Testis (tissue), 5 donors: ENCODE results near the gene NAP1L1. TPM values are rescaled to one million over a fixed set of nuclear protein-coding genes. Genes with fewer than 3 reads are reported as not detected.

ENCODE experiments used
- DNase-seq: peaks from one replicate; pipeline ENCODE4 v3.0.0-alpha.2; 2019
- H3K27ac ChIP-seq, 2 donors: fragments of 200-600 bp; sonication (generic); one replicate each; pipeline ENCODE4 v1.5.1; 2019
- H3K27me3 ChIP-seq: fragments of 200-600 bp; sonication (generic); one replicate; pipeline ENCODE4 v1.5.1; 2019
- H3K36me3 ChIP-seq: fragments of 200-600 bp; sonication (generic); one replicate; pipeline ENCODE4 v1.5.1; 2017; ENCODE audit warnings: low read depth; ENCODE audit errors: missing control alignments
- H3K4me1 ChIP-seq: fragments of 200-600 bp; sonication (generic); one replicate; pipeline ENCODE4 v1.5.1; 2019
- H3K4me3 ChIP-seq, 2 donors: fragments of 200-600 bp; sonication (generic); one replicate each; pipeline ENCODE4 v1.5.1; 2017 to 2019
- H3K9me3 ChIP-seq: fragments of 200-600 bp; sonication (generic); one replicate; pipeline ENCODE4 v1.5.1; 2017
- CTCF ChIP-seq, 3 experiments: fragments of 450-650 bp in 2 of 3; fragments of 200-600 bp in 1 of 3; sonication (generic) in 1 of 3; IDR thresholded peaks; one replicate each; pipeline ENCODE4 v1.5.1; 2016 to 2019; ENCODE audit warnings: antibody characterized with exemption in 3 of 3, mild to moderate bottlenecking in 2 of 3, moderate library complexity in 1 of 3
- POLR2A ChIP-seq: fragments of 450-650 bp; IDR thresholded peaks from one replicate; pipeline ENCODE4 v1.6.1; 2017; ENCODE audit warnings: antibody characterized with exemption, mild to moderate bottlenecking, moderate library complexity
- WGBS, 2 donors: methylation state at CpG; one replicate each; pipeline ENCODE4 v1.1.5; 2018; 5-methylcytosine and 5-hydroxymethylcytosine counted together
- intact Hi-C: fragments of 100-400 bp; cut with DNase I; formaldehyde crosslinking; loops from one replicate; pipeline ENCODE4 v1.15.1; 2023; ENCODE audit warnings: low total_unique reads
- long read RNA-seq, 2 donors: transcript quantifications; one replicate each; lab custom pipeline, GENCODE V29; 2026
- polyA plus RNA-seq: library from polyadenylated mRNA; stranded (reverse); fragments of 350-450 nt; fragmentation: Illumina TruSeq; extraction: RNeasy Lipid Tissue Mini Kit (QIAGEN cat#74804); gene quantifications from one replicate; pipeline ENCODE4 v1.2.3, GENCODE V29; 2014; ENCODE audit warnings: low read depth, low replicate concordance; ENCODE audit not compliant: insufficient read depth
- total RNA-seq, 2 donors: library from RNA; depleted of rRNA; stranded (reverse); fragments of >200 nt; gene quantifications; one replicate each; pipeline ENCODE4 v1.2.3, GENCODE V29; 2016

NAP1L1 gene
- total RNA-seq (100 to 1,000 TPM; 313 to 366 TPM), polyA plus RNA-seq (246 TPM)
- long read RNA-seq, donor 1, full-length matches to known transcripts: 107 of 222 reads
- long read RNA-seq, donor 1, partial matches to known transcripts: 110 of 222 reads
- long read RNA-seq, donor 1, other reads (novel, unspliced or antisense): 5 of 222 reads
- long read RNA-seq, donor 2, full-length matches to known transcripts: 47 of 224 reads
- long read RNA-seq, donor 2, partial matches to known transcripts: 170 of 224 reads
- long read RNA-seq, donor 2, other reads (novel, unspliced or antisense): 7 of 224 reads

GRCh38 chr12:76083904-76084862 is at the start of gene NAP1L1:
Gene NAP1L1, minus strand, starts transcription at chr12:76084685. Its CDS starts 10,466 bp downstream, at chr12:76074219.
- H3K36me3 ChIP-seq: no peaks in the 10 kb centered on the region
- intact Hi-C loops: loop anchor here (2.0 kb wide), 1 partner anchor 51 kb away; no protein-coding TSS in a partner anchor
- TF ChIP-seq POLR2A (peak; percentile 45), CTCF (IDR thresholded peaks at IDR 0.05) (no peak)
- H3K9me3 ChIP-seq: no peaks in the 10 kb centered on the region
- no peaks in the 10 kb centered on the region for H3K27me3 ChIP-seq
- WGBS, 2 donors: 1 to 2% methylated on average over 44 to 81 of the region's 100 CpGs
- peaks cover 10% of the 10 kb centered on the region for H3K4me1 ChIP-seq
- peak within 1 kb of the TSS; percentile 73 to 94 for H3K4me3 ChIP-seq
- peak within 1 kb of the TSS; percentile 98 to 100 for H3K27ac ChIP-seq
- peak; percentile 99 for DNase-seq

GRCh38 chr12:76127588-76127987 is 43.1 kb upstream of the NAP1L1 start:
- Histone ChIP-seq H3K27me3 (no peaks in the 10 kb centered on the region), H3K9me3 (no peaks in the 10 kb centered on the region), H3K36me3 (no peaks in the 10 kb centered on the region), H3K27ac (no peak overlapping the region), H3K4me3 (no peak overlapping the region), H3K4me1 (no peaks in the 10 kb centered on the region)
- WGBS, 2 donors: 84 to 94% methylated on average over 5 of the region's 5 CpGs
- DNase-seq: no peak
- intact Hi-C loops: no loop called here
- no peak for TF ChIP-seq POLR2A
- no peak for TF ChIP-seq CTCF (IDR thresholded peaks at IDR 0.05)

GRCh38 chr12:76124456-76124855 is 40.0 kb upstream of the NAP1L1 start:
- 75 to 77% methylated on average over 5 of the region's 5 CpGs for WGBS, 2 donors
- intact Hi-C loops: no loop called here
- DNase-seq: no peak

More at GRCh38 chr12:76124456-76124855, 40.0 kb upstream of the NAP1L1 start:
- H3K4me3 ChIP-seq: no peak overlapping the region
- H3K4me1 ChIP-seq: no peaks in the 10 kb centered on the region
- H3K27me3 ChIP-seq: no peaks in the 10 kb centered on the region
- TF ChIP-seq POLR2A (no peak), CTCF (IDR thresholded peaks at IDR 0.05) (no peak)
- H3K27ac ChIP-seq: no peak overlapping the region
- H3K36me3 ChIP-seq: no peaks in the 10 kb centered on the region
- H3K9me3 ChIP-seq: no peaks in the 10 kb centered on the region
